Gastrocnemius medialis (tissue), 4 donors: Measurements from ENCODE around the gene TMEM37.

ENCODE experiments used
- POLR2A ChIP-seq, 2 donors: fragments of 450-650 bp; IDR thresholded peaks; one replicate each; pipeline ENCODE4 v1.6.1; 2017; ENCODE audit warnings: antibody characterized with exemption in 2 of 2, mild to moderate bottlenecking in 2 of 2, moderate library complexity in 2 of 2
- TF ChIP-seq, protein P1 (sequence below), 5 experiments: fragments of 450-650 bp in 3 of 5; fragments of 200-600 bp in 2 of 5; sonication (generic) in 2 of 5; IDR thresholded peaks in 4 of 5; conservative IDR thresholded peaks in 1 of 5; 1 replicate in 4 of 5; 2 replicates in 1 of 5; pipeline ENCODE4 v1.5.1; 2016 to 2019; ENCODE audit warnings: antibody characterized with exemption in 5 of 5, mild to moderate bottlenecking in 3 of 5, moderate library complexity in 3 of 5

DNA sequence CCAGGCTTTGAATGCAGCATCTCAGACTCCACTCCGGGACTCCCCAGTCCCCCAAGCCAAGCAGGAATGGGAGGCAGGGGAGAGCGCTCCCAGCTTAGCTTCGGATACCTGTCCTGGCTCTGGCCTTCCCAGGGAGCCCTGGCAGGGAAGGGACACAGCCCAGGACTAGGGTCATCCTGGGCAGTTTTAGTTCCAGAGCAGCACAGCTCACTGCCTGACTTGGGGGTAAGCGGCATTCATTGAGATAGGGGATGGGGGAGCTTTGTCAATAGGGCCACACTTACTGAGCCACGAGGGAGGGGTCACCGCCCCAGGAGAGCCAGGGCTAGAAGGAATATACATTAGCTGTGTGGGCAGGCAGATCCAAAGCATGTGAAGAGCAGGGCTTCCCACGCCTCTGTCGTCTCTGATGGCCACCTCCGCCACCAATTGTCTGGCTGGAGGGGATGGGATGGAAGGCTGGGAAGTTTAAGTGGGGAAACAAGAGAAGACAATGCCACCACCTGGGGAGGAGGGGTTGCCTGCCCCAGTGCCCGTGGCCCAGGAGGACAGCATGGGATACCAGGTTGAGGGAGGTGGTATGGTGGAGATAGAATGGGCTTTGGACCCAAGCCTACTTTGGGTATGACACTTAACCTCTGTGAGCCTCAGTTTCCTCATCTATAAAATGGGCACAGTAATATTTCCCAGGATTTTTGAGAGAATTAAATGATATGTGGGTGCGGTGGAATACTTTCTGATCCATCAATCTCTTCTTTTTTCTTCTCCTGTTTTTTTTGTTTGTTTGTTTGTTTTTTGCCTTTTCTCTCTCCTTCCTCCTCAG, 52.5 kb downstream of the TMEM37 start:
- no peak for TF ChIP-seq POLR2A (IDR thresholded peaks at IDR 0.05)
- TF ChIP-seq, protein P1, sequence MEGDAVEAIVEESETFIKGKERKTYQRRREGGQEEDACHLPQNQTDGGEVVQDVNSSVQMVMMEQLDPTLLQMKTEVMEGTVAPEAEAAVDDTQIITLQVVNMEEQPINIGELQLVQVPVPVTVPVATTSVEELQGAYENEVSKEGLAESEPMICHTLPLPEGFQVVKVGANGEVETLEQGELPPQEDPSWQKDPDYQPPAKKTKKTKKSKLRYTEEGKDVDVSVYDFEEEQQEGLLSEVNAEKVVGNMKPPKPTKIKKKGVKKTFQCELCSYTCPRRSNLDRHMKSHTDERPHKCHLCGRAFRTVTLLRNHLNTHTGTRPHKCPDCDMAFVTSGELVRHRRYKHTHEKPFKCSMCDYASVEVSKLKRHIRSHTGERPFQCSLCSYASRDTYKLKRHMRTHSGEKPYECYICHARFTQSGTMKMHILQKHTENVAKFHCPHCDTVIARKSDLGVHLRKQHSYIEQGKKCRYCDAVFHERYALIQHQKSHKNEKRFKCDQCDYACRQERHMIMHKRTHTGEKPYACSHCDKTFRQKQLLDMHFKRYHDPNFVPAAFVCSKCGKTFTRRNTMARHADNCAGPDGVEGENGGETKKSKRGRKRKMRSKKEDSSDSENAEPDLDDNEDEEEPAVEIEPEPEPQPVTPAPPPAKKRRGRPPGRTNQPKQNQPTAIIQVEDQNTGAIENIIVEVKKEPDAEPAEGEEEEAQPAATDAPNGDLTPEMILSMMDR (IDR thresholded peaks at IDR 0.05 in 4 of 5, conservative IDR thresholded peaks at IDR 0.05 in 1 of 5), result no peak
